Activated CD4-positive, alpha-beta T cell treated with anti-CD3 and anti-CD28 coated beads for 4 hours (primary cell): ENCODE data around the gene ZNF536.

ENCODE experiments used
- DNase-seq, 2 donors: peaks; one replicate each; pipeline ENCODE4 v3.0.0-alpha.2; 2020

Gene ZNF536

DNA sequence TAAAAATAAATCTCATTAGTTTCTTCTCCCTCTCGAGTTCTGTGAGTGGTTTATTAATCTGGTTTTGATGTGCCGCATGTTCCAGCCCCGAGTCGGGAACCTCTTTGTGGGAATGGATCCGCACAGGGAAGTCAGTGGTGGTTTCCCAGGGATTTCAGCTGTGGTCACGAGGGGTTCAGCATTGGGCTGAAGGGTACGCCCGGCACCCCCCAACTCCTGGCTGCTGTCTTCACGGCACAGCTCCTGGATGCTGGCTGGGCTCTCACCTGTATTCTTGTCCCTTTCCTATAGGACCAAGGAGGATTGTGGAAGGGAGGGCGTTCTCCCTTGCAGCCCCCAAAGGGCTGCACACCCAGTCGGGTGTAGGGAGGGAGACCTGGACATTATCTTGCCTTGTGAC lies 167.8 kb downstream of the ZNF536 start:
- no peak for DNase-seq

GRCh38 chr19:30540761-30541160 lies 168.6 kb downstream of the ZNF536 start:
- DNase-seq = no peak

- DNase-seq = no peak
Observed at GRCh38 chr19:30541575-30541974, 169.4 kb downstream of the ZNF536 start.

GRCh38 chr19:30543243-30543945 lies 171.2 kb downstream of the ZNF536 start:
- no peak for DNase-seq

DNA sequence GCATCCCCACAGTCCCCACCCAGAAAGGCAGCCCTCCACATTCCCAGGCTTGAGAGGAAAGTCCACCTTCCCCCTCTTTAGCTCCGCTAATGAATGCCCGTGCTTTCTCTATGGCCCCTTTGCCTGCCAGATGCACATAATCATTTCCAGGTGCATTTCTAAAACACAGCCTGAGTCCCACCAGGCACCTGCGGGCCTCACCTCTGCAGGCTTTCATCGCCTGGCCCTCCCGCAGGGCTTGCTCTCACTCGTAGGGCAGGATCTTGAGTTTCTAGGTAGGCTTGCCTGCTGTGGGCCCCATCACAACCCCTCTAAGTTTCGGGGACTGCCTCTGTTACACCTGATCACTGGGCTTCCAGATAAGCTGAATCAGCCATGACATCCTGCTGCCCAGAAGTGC lies 173.6 kb downstream of the ZNF536 start:
- no peak for DNase-seq

DNA sequence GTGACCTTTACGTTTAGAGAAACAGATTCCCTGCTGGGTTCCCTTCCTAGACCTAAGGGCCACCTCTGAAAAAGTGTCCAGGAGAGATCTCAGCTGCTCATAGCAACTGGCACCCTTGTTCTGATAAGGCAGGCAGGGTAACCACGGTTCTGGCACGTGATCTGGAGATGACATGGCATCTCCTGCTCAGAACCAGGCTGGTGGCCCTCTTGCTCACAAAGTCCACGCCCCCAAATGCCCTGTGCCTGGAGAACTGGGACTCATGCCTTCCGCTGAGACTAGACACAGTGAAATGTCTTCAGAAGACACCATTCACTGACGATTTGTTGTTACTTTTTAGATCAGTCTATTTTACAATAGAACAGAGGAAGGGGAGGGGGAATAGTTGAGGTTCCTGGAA lies 174.1 kb downstream of the ZNF536 start:
- no peak for DNase-seq

- DNase-seq = no peak
Observed at GRCh38 chr19:30547246-30547645, 175.1 kb downstream of the ZNF536 start.

DNA sequence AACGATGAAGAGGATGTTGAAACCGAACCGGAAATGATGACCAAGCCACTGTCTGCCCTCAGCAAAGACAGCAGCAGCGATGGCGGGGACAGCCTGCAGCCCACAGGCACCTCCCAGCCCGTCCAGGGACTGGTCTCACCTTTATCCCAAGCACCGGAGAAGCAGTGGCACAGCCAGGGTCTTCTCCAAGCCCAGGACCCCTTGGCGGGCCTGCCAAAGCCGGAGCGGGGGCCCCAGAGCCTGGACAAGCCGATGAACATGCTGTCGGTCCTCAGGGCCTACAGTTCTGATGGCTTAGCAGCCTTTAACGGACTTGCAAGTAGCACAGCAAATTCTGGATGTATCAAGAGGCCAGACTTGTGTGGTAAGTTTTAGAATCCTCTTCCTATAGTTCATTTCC lies 177.0 kb downstream of the ZNF536 start:
- DNase-seq = no peak

DNA sequence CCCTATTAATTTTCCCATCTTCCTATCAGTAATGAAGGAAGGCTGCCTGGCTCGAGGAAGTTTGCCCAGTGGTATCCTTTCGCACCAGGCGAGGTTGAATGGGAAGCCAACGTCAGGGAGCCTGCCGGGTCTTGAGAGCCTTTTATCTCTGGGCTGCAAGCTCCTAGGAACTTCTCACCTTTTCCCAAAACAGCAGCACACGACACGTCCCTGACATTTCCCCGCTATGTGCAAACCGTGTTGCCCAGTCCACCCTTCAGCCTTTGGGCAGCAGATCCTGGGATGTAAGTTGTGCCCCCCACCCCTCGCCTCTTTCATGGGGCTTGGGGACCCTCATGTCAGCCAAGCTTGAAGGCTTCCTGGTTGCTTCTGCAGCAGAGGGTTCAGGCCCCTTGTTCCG lies 179.1 kb downstream of the ZNF536 start:
- no peak for DNase-seq

GRCh38 chr19:30552593-30552992 lies 180.4 kb downstream of the ZNF536 start:
- no peak for DNase-seq

- no peak for DNase-seq
Observed at GRCh38 chr19:30555075-30555790, 183.0 kb downstream of the ZNF536 start.

GRCh38 chr19:30555791-30556110 lies 183.6 kb downstream of the ZNF536 start:
- no peak for DNase-seq

GRCh38 chr19:30556230-30556711 lies 184.1 kb downstream of the ZNF536 start:
- no peak for DNase-seq

DNA sequence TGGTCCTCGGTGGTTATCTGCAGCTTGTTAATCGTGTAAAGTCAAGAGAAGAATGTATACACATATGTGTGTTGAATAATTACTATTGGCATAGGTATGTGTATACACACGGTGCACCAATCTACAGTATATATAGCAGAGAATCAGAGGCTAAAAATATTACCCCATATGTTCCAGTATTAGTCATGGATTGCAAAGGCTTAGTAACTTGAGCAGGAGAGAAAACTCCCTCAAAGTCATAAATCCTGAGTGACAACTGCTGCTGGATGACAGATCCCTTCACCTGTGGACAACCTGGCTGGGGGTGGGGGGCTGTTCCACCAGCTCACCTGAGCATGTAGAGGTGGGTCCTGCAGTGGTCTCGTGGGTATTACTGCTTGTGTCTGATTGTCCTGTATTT lies 185.0 kb downstream of the ZNF536 start:
- no peak for DNase-seq

DNA sequence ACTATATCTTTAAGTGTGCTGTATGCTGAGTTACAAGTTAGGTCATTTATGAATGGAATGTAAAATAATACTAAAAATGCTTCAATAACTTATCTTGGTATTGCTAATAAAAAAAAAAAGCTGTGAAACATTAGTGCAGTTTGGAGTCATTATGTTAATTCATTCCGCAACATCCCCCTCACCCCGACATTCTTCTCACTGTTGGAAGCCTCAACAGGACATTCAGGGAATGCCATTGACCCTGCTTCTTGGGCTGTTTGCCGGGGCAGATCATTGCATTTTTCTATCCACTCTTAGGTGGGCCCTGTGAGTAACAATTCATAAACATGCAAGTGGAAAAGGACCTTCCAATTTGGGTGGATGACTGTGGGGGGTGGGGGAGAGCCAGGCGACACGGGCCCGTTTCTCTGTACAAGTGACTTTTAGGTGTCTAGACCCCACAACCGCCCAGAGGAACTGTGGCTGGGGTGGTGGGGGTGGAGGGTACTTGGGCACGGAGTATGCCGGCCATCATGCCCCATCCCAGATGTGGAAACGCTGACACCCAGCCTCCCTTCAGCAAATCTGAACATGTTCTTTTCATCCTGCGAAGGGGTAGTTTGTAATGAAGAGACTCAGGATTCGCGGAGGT lies 185.9 kb downstream of the ZNF536 start:
- DNase-seq = no peak

- no peak for DNase-seq
Observed at GRCh38 chr19:30558793-30559192, 186.6 kb downstream of the ZNF536 start.

DNA sequence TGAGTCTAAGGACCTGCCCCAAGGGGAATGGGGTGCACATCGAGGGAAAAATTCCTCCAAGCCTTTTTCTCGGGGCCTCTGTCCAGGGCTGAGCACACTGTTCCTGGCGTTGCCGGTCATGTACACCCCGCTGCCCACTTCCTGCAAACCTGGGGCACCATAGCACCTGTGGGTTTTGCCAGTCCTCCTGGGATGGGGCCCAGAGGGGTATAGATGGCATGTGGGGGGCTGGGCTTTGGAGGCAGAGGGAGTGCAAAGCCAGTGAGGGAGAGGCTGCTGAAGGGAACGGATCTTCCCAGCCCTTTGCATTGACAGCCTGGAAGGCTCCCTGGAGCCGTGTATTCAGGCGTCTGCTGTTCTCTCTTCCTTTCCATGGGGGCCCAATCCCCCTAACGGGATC lies 187.3 kb downstream of the ZNF536 start:
- DNase-seq = no peak

- no peak for DNase-seq
Observed at GRCh38 chr19:30562981-30563380, 190.8 kb downstream of the ZNF536 start.

DNA sequence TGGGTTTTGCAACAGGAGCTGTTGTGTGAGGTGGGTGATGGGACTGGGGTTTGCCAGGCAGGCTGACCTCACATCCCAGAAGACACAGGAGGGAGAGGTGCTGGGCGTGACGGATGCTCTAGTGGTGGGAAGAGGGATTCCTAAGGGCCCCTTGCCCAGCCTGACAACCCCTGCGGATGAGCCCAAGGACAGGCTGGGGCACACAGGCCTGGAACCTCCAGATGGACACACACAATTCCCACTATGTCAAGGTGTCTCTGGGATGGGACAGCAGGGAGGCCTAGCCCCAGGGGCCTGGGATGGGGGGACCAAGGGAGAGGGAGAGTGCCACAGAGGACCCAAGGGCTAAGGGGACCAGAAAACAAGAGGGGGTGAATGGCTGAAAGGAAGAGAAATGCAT lies 191.5 kb downstream of the ZNF536 start:
- no peak for DNase-seq

- DNase-seq = no peak
Observed at GRCh38 chr19:30564551-30565011, 192.4 kb downstream of the ZNF536 start.

GRCh38 chr19:30565636-30566035 lies 193.5 kb downstream of the ZNF536 start:
- DNase-seq = no peak

GRCh38 chr19:30566681-30567420 lies 194.7 kb downstream of the ZNF536 start:
- DNase-seq = no peak

DNA sequence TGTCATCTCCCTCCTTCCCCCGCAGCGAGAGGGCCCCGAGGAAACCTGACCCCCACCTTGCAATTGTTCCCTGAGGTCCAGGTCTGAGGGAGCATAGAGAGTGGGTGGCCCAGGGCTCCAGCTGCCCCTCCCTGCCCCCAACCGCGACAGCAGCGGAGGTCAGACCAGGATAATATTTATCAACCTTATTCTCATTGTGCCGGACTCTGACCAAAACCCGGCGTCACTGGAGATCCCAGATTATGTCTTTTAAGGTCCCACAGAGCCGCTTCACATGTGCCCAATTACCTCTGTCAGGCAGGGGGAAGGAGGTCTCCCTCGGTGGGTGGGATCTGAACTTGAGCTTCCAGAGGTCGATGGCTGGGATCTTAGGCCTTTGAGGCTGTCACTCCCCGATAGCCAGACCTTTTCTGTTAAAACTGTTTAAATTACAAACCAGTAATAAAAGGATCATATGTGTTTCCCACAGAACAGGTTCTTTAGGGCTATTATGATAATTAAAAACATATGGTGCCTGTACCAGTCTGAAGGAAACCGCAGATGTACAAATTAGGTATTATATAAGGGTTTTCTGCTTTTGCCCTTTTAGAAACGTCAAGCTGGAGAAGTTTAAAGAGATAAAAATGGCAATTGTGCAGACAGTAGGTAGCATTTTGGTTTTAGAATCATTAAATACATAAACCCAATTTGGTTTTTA lies 195.5 kb downstream of the ZNF536 start:
- DNase-seq = no peak
